Left lung (tissue), 10 donors: ENCODE measurements around the gene GOLGA3. TPM values are rescaled to one million over a fixed set of nuclear protein-coding genes. Genes with fewer than 3 reads are reported as not detected.

Experiments used
- ATAC-seq: fragments of 200-7000 bp; cut with Tn5 transposase; one replicate; pipeline ENCODE4 v1.9.1; 2020; ENCODE audit warnings: moderate library complexity
- DNase-seq, 4 donors: peaks; one replicate each; pipeline ENCODE4 v3.0.0-alpha.2; 2013 to 2020
- H3K27ac ChIP-seq, 2 donors: fragments of 200-600 bp; sonication (generic) in 1 of 2; one replicate each; pipeline versions ENCODE4 v1.5.0 to v1.8.0; 2020 to 2021
- H3K27me3 ChIP-seq, 2 donors: fragments of 200-600 bp; sonication (generic) in 1 of 2; one replicate each; pipeline versions ENCODE4 v1.5.0 to v1.8.0; 2020 to 2021
- H3K36me3 ChIP-seq, 2 donors: fragments of 200-600 bp; sonication (generic) in 1 of 2; one replicate each; pipeline versions ENCODE4 v1.5.0 to v1.8.0; 2020 to 2021
- H3K4me1 ChIP-seq, 2 donors: fragments of 200-600 bp; one replicate each; pipeline ENCODE4 v1.8.0; 2021
- H3K4me3 ChIP-seq, 2 donors: fragments of 200-600 bp; sonication (generic) in 1 of 2; one replicate each; pipeline versions ENCODE4 v1.5.0 to v1.8.0; 2020 to 2021; ENCODE audit warnings: mild to moderate bottlenecking in 1 of 2
- H3K9me3 ChIP-seq, 2 donors: fragments of 200-600 bp; sonication (generic) in 1 of 2; one replicate each; pipeline versions ENCODE4 v1.5.0 to v1.8.0; 2020 to 2021
- CTCF ChIP-seq, 2 donors: fragments of 200-600 bp; sonication (generic) in 1 of 2; IDR thresholded peaks; one replicate each; pipeline versions ENCODE4 v1.5.0 to v1.8.0; 2021; ENCODE audit warnings: antibody characterized with exemption in 2 of 2
- intact Hi-C, 2 donors: fragments of 100-400 bp; cut with DNase I; formaldehyde crosslinking; loops; one replicate each; pipeline versions ENCODE4 v1.11.2 to v1.14.2; 2022
- polyA plus RNA-seq, 6 donors: library from polyadenylated mRNA; unstranded; fragments of 120-200 nt; gene quantifications; one replicate each; pipeline ENCODE4 v1.2.1, GENCODE V29; 2013; ENCODE audit not compliant: insufficient read length in 6 of 6
- total RNA-seq, 2 donors: library from RNA; stranded (reverse); fragmentation: NEBNext Ultra II Directional; extraction: Animal tissue kit (Norgen Biotek cat#: 25700); gene quantifications; one replicate each; pipeline ENCODE4 v1.2.1, GENCODE V29; 2021
- donor health status: DM: no; HTN: yes; CAD: no.
- donor health status: DM: no; HTN: no; CAD: no.

The GOLGA3 gene
- total and polyA plus RNA-seq, 8 donors = 40.6 to 82.6 (median 45.0) TPM

GRCh38 chr12:132842449-132843045 lies 13.9 kb upstream of the GOLGA3 start:
- DNase-seq = no peak
- Histone ChIP-seq H3K9me3 (no peaks in the 10 kb centered on the region), H3K36me3 (peaks cover 0 to 92% of the 10 kb centered on the region in 2 donors), H3K4me3 (no peak overlapping the region), H3K27ac (no peak overlapping the region), H3K27me3 (no peaks in the 10 kb centered on the region), H3K4me1 (peaks cover 0 to 2% of the 10 kb centered on the region in 2 donors)
- intact Hi-C loops = no loop called here
- no peak for TF ChIP-seq CTCF (IDR thresholded peaks at IDR 0.05)
- no peak for ATAC-seq

GRCh38 chr12:132841151-132841550 lies 12.5 kb upstream of the GOLGA3 start:
- no peak for TF ChIP-seq CTCF (IDR thresholded peaks at IDR 0.05)
- ATAC-seq = no peak
- Histone ChIP-seq H3K4me3 (no peak overlapping the region), H3K9me3 (no peaks in the 10 kb centered on the region), H3K27ac (no peak overlapping the region), H3K4me1 (peaks cover 0 to 3% of the 10 kb centered on the region in 2 donors), H3K27me3 (no peaks in the 10 kb centered on the region), H3K36me3 (peaks cover 0 to 89% of the 10 kb centered on the region in 2 donors)
- intact Hi-C loops = no loop called here
- no peak for DNase-seq

GRCh38 chr12:132840536-132840935 lies 11.9 kb upstream of the GOLGA3 start:
- peaks cover 0 to 85% of the 10 kb centered on the region in 2 donors for H3K36me3 ChIP-seq
- no peak for TF ChIP-seq CTCF (IDR thresholded peaks at IDR 0.05)
- no peaks in the 10 kb centered on the region for H3K9me3 ChIP-seq
- ATAC-seq = no peak
- H3K4me3 ChIP-seq = no peak overlapping the region
- no peaks in the 10 kb centered on the region for H3K27me3 ChIP-seq
- DNase-seq = no peak
- H3K27ac ChIP-seq = no peak overlapping the region
- intact Hi-C loops = no loop called here
- peaks cover 0 to 3% of the 10 kb centered on the region in 2 donors for H3K4me1 ChIP-seq

GRCh38 chr12:132839558-132840235 lies 11.0 kb upstream of the GOLGA3 start:
- Histone ChIP-seq H3K4me1 (peaks cover 0 to 3% of the 10 kb centered on the region in 2 donors), H3K27ac (no peak overlapping the region), H3K27me3 (no peaks in the 10 kb centered on the region), H3K36me3 (peaks cover 0 to 80% of the 10 kb centered on the region in 2 donors), H3K9me3 (no peaks in the 10 kb centered on the region), H3K4me3 (no peak overlapping the region)
- no peak for DNase-seq
- intact Hi-C loops = no loop called here
- TF ChIP-seq CTCF (IDR thresholded peaks at IDR 0.05) = no peak
- no peak for ATAC-seq

- no peak overlapping the region for H3K4me3 ChIP-seq
- ATAC-seq = peak; percentile 18
- no peak overlapping the region for H3K27ac ChIP-seq
- H3K4me1 ChIP-seq = peaks cover 0 to 3% of the 10 kb centered on the region in 2 donors
- H3K9me3 ChIP-seq = no peaks in the 10 kb centered on the region
- DNase-seq = no peak
- intact Hi-C loops = no loop called here
- TF ChIP-seq CTCF (IDR thresholded peaks at IDR 0.05) = no peak
- H3K36me3 ChIP-seq = peaks cover 0 to 77% of the 10 kb centered on the region in 2 donors
- H3K27me3 ChIP-seq = no peaks in the 10 kb centered on the region
These were observed 9.9 kb upstream of the GOLGA3 start for GRCh38 chr12:132838410-132839080.
